Measurements from ENCODE around the gene TRIM36. TPM values are rescaled to one million over a fixed set of nuclear protein-coding genes. Genes with fewer than 3 reads are reported as not detected.

TRIM36 gene
- total RNA-seq, 1 experiment from 2014 or later: 10.5 TPM

- Histone ChIP-seq H3K36me3 (replicated peaks; ENCODE audit: control insufficient read depth, insufficient read depth, low read length) (no peaks in the 10 kb centered on the region), H3K27me3 (ENCODE audit: control insufficient read depth, insufficient read depth, low read length) (peaks cover 59% of the 10 kb centered on the region), H3K4me3 (ENCODE audit: insufficient read depth, low read depth, low read length) (peak overlapping the region; percentile 43)
- DNase-seq: peak; percentile 77
Measured at GRCh38 chr5:115179394-115180164, 9.9 kb upstream of the TRIM36 start.

GRCh38 chr5:115179030-115179393, 9.3 kb upstream of the TRIM36 start:
- no peaks in the 10 kb centered on the region for H3K36me3 ChIP-seq (replicated peaks; ENCODE audit: control insufficient read depth, insufficient read depth, low read length)
- peak; percentile 81 for DNase-seq
- peaks cover 59% of the 10 kb centered on the region for H3K27me3 ChIP-seq (ENCODE audit: control insufficient read depth, insufficient read depth, low read length)
- H3K4me3 ChIP-seq (ENCODE audit: insufficient read depth, low read depth, low read length): peak overlapping the region; percentile 43

DNA sequence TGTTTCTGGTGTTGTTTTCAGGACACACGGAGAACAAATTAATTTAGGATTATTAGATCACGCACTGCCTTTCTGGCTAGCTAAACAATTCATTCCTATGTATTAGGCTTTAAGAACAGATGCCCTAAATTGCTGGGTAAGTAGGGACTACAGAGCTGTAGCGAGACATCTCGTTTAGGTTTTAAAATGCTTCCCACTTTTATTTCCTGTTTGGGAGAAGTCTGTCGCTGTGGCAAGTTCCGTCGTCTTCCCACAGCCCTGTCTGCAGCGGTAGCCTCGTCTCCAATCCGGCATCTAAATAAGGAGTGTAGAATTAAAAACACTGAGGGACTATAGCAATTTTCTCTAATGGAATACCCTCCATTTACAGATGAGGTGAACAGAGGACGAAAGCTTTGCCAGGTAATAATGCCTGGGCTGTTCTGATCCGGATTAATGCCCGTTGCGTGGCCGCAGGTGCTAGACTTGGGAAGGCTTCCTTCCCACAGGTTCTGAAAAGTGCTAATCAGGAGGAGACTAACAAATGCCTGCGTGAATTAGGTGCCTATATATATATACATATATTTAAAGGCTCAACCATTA, 1.3 kb upstream of the TRIM36 start:
- peak overlapping the region; percentile 90 for H3K4me3 ChIP-seq (ENCODE audit: insufficient read depth, low read depth, low read length)
- peaks cover 33% of the 10 kb centered on the region for H3K27me3 ChIP-seq (ENCODE audit: control insufficient read depth, insufficient read depth, low read length)
- H3K36me3 ChIP-seq (replicated peaks; ENCODE audit: control insufficient read depth, insufficient read depth, low read length): no peaks in the 10 kb centered on the region
- no peak for DNase-seq

DNA sequence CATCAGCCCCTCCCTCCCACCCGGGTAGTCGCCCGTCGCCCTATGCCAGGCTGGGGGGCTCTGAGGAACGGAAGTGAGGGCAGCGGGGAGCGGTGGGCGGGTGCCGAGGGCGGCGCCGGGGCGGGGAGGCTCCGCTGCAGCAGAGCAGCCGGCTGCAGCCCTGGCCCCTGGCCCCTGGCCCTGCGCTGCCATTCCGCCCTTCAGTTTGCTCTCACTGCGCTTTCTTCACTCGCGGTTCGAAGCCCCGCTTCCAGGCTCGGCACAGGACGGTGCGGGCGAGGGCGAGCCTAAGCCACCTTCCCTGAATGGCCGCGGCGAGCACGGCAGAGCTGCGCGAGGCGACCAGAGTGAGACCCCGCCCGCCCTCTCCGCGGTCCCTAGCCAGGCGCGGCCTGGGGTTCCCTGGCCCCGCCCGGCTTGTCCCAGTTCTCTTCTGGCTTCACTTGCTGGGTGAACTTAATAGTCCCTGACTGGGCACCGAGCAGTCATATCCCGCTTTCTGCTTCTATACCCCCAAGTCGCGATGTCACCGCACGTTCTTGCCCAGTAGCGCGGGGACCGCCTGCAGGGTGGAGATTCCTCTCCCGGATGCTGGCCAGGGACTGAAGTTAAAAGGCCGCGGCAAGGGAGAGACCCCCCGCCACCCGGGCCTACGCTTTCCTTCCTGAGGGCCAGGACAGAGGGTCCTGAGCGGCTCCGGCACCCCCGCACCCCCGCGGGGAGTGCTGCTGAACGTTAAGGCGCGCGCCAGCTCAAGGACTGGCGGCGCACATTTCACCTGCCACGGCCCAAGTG, 623 bp upstream of the TRIM36 start:
- H3K4me3 ChIP-seq (ENCODE audit: insufficient read depth, low read depth, low read length): peak overlapping the region; percentile 90
- DNase-seq: peak; percentile 64
- H3K36me3 ChIP-seq (replicated peaks; ENCODE audit: control insufficient read depth, insufficient read depth, low read length): no peaks in the 10 kb centered on the region
- peaks cover 33% of the 10 kb centered on the region for H3K27me3 ChIP-seq (ENCODE audit: control insufficient read depth, insufficient read depth, low read length)

DNA sequence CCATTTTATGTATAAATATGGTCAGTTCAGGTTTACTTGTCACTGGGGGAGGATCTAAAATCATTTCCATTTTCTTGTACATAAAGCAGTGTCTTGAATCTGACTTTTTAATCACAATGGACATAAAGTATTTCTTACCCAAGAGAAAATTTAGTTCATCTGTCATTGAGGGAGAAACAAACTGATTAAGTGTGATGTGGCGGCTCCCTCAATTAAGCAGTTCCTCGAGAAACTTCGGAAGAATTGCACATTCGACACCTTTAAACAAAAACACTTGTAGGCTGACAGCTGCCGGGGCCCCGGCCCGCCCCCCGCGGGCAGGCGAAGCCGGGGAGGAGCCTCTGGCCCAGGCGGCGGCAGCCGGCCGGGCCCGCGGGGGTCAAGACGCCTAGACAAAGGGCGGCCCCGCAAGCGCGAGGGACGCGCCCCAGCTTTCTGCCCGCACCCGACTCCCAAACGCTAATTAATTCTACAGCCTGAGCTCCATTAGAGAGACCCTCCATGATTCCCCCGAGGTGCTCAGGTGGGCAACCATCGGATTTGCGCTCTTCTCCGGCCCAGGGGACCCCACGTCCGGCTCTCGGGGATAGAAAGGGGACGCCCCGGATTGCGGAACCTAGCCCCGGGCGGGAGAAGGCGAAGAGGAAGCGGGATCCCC, 750 bp downstream of the TRIM36 start:
- Histone ChIP-seq H3K4me3 (ENCODE audit: insufficient read depth, low read depth, low read length) (peak overlapping the region; percentile 90), H3K27me3 (ENCODE audit: control insufficient read depth, insufficient read depth, low read length) (peaks cover 33% of the 10 kb centered on the region), H3K36me3 (replicated peaks; ENCODE audit: control insufficient read depth, insufficient read depth, low read length) (no peaks in the 10 kb centered on the region)
- peak; percentile 86 for DNase-seq

DNA sequence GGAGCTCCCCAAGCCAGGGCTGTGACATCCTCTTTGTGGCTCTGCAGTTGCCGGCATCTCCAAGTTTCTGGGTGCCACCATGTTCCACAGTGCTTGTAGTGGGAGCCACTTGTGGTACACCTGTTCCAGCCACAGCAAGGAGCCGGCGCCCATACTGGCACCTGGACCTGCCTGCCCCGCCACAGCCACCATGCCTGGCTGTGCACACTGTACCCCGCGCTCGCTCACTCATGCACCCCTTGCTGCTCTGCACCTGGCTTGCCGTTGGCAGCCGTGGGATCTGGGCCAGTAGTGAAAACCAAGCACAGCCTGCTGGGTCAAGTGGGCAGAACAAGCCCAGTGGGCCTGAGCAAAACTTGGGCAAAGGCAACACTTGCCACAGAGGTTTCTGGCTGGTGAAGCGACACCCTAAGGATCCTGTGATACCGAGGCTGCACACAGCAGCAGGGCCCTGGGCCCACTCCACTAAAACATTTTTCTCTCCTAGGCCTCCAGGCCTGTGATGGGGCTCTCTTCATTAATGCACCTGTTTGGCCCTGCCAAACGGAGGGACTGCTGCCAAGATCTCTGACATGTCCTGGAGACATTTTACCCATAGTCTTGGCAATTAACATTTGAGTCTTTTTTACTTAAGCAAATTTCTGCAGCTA, 2.8 kb downstream of the TRIM36 start:
- Histone ChIP-seq H3K36me3 (replicated peaks; ENCODE audit: control insufficient read depth, insufficient read depth, low read length) (no peaks in the 10 kb centered on the region), H3K27me3 (ENCODE audit: control insufficient read depth, insufficient read depth, low read length) (peaks cover 22% of the 10 kb centered on the region), H3K4me3 (ENCODE audit: insufficient read depth, low read depth, low read length) (no peak overlapping the region)
- DNase-seq: no peak

DNA sequence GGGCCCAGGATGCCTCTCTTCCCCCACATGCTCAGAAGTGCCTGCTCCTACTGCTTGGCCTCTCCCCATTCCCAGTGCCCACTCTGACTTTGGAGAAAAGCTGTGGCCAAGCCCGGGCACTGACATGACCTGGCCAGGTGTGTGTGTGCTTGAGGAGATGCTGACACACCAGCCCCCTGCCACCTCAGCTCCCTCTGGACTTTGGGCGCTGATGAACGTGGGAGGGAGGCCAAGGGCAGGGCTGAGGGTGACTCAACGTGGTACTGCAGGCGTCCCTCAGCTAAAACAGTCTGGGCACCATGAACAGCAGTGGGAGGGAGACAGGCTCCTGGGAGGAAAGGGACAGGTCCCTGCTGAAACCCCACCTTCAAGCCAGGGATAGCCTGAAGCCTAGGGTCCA, 3.9 kb downstream of the TRIM36 start:
- no peak for DNase-seq
- H3K36me3 ChIP-seq (replicated peaks; ENCODE audit: control insufficient read depth, insufficient read depth, low read length): no peaks in the 10 kb centered on the region
- no peak overlapping the region for H3K4me3 ChIP-seq (ENCODE audit: insufficient read depth, low read depth, low read length)
- peaks cover 11% of the 10 kb centered on the region for H3K27me3 ChIP-seq (ENCODE audit: control insufficient read depth, insufficient read depth, low read length)

DNA sequence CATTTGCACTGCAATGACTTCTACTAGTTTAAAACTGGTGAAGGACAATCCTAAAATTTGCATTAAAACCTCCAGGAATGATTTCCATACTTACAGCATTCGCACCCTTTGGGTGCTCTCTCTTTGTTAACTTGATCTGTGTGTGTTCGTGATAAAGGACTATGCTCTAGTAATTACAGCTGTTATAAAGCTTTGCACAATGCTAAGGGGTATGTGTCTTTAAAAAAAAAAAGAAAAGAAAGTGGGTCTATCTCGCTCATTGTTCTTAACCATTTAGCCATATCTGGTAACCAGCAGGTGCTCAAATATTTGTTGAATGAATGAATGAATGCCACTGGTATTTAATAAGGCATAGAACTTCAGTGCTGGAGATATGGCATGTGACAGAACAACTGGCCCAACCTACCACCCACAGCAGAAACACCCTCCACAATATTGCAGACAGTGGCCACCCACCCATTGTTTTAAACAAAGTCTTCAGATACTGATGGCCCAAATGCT, 8.7 kb downstream of the TRIM36 start:
- Histone ChIP-seq H3K4me3 (ENCODE audit: insufficient read depth, low read depth, low read length) (no peak overlapping the region), H3K27me3 (ENCODE audit: control insufficient read depth, insufficient read depth, low read length) (no peaks in the 10 kb centered on the region), H3K36me3 (replicated peaks; ENCODE audit: control insufficient read depth, insufficient read depth, low read length) (no peaks in the 10 kb centered on the region)
- DNase-seq: no peak

GRCh38 chr5:115151208-115151805, 18.4 kb downstream of the TRIM36 start:
- Histone ChIP-seq H3K36me3 (replicated peaks; ENCODE audit: control insufficient read depth, insufficient read depth, low read length) (no peaks in the 10 kb centered on the region), H3K4me3 (ENCODE audit: insufficient read depth, low read depth, low read length) (no peak overlapping the region), H3K27me3 (ENCODE audit: control insufficient read depth, insufficient read depth, low read length) (no peaks in the 10 kb centered on the region)
- DNase-seq: no peak

- no peak overlapping the region for H3K4me3 ChIP-seq (ENCODE audit: insufficient read depth, low read depth, low read length)
- no peaks in the 10 kb centered on the region for H3K36me3 ChIP-seq (replicated peaks; ENCODE audit: control insufficient read depth, insufficient read depth, low read length)
- no peak for DNase-seq
- H3K27me3 ChIP-seq (ENCODE audit: control insufficient read depth, insufficient read depth, low read length): no peaks in the 10 kb centered on the region
Measured at GRCh38 chr5:115150512-115150911, 19.2 kb downstream of the TRIM36 start.

DNA sequence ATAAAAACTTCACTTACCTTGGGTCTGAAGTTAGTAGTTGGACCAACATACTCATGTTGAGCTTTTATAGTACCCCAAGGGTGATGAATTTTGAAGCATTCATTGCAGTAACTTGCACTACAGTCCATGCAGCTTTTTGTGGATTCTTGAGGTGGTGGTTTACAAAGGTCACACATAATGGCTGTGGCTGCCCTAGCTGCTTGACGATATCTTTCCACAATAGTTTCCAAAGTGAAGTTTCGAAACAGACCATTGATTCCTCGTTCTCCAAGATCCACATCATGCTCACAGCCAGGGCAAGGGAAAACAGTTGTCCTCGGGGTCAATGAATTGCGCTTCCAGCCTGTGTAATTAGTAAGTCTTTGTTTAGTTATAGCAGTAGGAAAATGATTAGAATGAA, 22.7 kb downstream of the TRIM36 start:
- H3K36me3 ChIP-seq (replicated peaks; ENCODE audit: control insufficient read depth, insufficient read depth, low read length): no peaks in the 10 kb centered on the region
- no peak overlapping the region for H3K4me3 ChIP-seq (ENCODE audit: insufficient read depth, low read depth, low read length)
- no peak for DNase-seq
- no peaks in the 10 kb centered on the region for H3K27me3 ChIP-seq (ENCODE audit: control insufficient read depth, insufficient read depth, low read length)

- DNase-seq: no peak
- Histone ChIP-seq H3K4me3 (ENCODE audit: insufficient read depth, low read depth, low read length) (no peak overlapping the region), H3K36me3 (replicated peaks; ENCODE audit: control insufficient read depth, insufficient read depth, low read length) (no peaks in the 10 kb centered on the region), H3K27me3 (ENCODE audit: control insufficient read depth, insufficient read depth, low read length) (no peaks in the 10 kb centered on the region)
Measured at GRCh38 chr5:115136294-115136693, 33.4 kb downstream of the TRIM36 start.

DNA sequence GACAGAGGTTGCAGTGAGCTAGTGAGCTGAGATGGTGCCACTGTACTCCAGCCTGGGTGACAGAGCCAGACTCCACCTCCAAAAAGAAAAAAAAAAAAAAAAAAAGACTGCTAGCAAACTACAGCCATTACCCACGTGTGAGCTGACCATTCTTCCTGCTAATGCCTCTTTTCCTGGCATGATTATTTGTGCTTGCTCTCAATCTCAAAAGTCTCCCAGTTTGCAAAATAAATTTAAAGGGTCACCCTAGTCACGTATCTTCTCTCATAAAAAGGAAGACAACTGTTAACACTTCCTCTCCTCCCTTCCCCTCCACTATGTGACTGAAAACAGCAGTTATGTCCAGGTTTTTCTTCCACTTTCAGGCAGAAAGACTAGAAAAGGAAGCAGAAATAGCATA, 37.2 kb downstream of the TRIM36 start:
- H3K4me3 ChIP-seq (ENCODE audit: insufficient read depth, low read depth, low read length): no peak overlapping the region
- no peaks in the 10 kb centered on the region for H3K27me3 ChIP-seq (ENCODE audit: control insufficient read depth, insufficient read depth, low read length)
- no peaks in the 10 kb centered on the region for H3K36me3 ChIP-seq (replicated peaks; ENCODE audit: control insufficient read depth, insufficient read depth, low read length)
- no peak for DNase-seq

DNA sequence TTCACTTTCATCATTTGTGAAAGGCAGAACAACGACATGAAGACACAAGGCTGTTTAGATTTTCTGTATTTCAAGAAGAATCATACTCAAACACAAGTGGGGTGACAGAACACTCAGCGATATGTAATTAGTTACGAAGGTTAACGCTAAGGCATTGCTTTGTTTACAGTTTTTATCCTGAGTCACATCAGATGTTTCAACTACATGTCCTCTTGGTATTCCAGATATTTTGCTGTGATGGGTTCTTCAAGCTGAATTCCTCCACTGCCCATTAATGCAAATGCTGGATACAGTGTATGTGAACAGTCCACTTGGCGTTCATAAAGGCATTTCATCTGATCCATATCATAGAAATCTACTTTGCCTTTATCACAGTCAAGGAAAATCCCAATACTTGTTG, 43.4 kb downstream of the TRIM36 start:
- Histone ChIP-seq H3K27me3 (ENCODE audit: control insufficient read depth, insufficient read depth, low read length) (no peaks in the 10 kb centered on the region), H3K36me3 (replicated peaks; ENCODE audit: control insufficient read depth, insufficient read depth, low read length) (no peaks in the 10 kb centered on the region), H3K4me3 (ENCODE audit: insufficient read depth, low read depth, low read length) (no peak overlapping the region)
- DNase-seq: no peak

Measured in H7 (cell line).